NB4 (cell line): Measurements from ENCODE around the gene ASB18.

Source experiments
- DNase-seq: peaks from one replicate; pipeline ENCODE4 v3.0.0; 2010; ENCODE audit warnings: low read depth
- H3K4me3 ChIP-seq: one replicate; pipeline ENCODE4 v1.5.1; 2011; ENCODE audit warnings: mild to moderate bottlenecking, low read depth, low read length, moderate library complexity
- MYC ChIP-seq: IDR thresholded peaks from 2 replicates; pipeline ENCODE4 v1.6.1; 2011; ENCODE audit warnings: low read depth, low read length
- POLR2A ChIP-seq: IDR thresholded peaks from 2 replicates; pipeline ENCODE4 v1.6.1; 2011; ENCODE audit warnings: mild to moderate bottlenecking; ENCODE audit not compliant: insufficient read length; ENCODE audit errors: extremely low read depth
- TF ChIP-seq, protein P1 (sequence below): IDR thresholded peaks from 2 replicates; pipeline ENCODE4 v1.6.1; 2011; ENCODE audit warnings: low read depth, low read length
- TF ChIP-seq, protein P2 (sequence below): IDR thresholded peaks from one replicate; pipeline ENCODE4 v1.5.1; 2012; ENCODE audit warnings: low read depth, low read length

The ASB18 gene

GRCh38 chr2:236221798-236222197, 42.4 kb downstream of the ASB18 start:
- no peak for TF ChIP-seq MYC
- TF ChIP-seq, protein P1, sequence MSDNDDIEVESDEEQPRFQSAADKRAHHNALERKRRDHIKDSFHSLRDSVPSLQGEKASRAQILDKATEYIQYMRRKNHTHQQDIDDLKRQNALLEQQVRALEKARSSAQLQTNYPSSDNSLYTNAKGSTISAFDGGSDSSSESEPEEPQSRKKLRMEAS: no peak
- no peak for TF ChIP-seq POLR2A
- TF ChIP-seq, protein P2, sequence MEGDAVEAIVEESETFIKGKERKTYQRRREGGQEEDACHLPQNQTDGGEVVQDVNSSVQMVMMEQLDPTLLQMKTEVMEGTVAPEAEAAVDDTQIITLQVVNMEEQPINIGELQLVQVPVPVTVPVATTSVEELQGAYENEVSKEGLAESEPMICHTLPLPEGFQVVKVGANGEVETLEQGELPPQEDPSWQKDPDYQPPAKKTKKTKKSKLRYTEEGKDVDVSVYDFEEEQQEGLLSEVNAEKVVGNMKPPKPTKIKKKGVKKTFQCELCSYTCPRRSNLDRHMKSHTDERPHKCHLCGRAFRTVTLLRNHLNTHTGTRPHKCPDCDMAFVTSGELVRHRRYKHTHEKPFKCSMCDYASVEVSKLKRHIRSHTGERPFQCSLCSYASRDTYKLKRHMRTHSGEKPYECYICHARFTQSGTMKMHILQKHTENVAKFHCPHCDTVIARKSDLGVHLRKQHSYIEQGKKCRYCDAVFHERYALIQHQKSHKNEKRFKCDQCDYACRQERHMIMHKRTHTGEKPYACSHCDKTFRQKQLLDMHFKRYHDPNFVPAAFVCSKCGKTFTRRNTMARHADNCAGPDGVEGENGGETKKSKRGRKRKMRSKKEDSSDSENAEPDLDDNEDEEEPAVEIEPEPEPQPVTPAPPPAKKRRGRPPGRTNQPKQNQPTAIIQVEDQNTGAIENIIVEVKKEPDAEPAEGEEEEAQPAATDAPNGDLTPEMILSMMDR: no peak

GRCh38 chr2:236219411-236219810, 44.8 kb downstream of the ASB18 start:
- no peak for DNase-seq
- TF ChIP-seq, protein P2: no peak
- TF ChIP-seq, protein P1: no peak
- TF ChIP-seq POLR2A: no peak
- TF ChIP-seq MYC: no peak
- no peak overlapping the region for H3K4me3 ChIP-seq

More at GRCh38 chr2:236221798-236222197, 42.4 kb downstream of the ASB18 start:
- H3K4me3 ChIP-seq: no peak overlapping the region
- DNase-seq: no peak

GRCh38 chr2:236217926-236218325, 46.3 kb downstream of the ASB18 start:
- DNase-seq: no peak

DNA sequence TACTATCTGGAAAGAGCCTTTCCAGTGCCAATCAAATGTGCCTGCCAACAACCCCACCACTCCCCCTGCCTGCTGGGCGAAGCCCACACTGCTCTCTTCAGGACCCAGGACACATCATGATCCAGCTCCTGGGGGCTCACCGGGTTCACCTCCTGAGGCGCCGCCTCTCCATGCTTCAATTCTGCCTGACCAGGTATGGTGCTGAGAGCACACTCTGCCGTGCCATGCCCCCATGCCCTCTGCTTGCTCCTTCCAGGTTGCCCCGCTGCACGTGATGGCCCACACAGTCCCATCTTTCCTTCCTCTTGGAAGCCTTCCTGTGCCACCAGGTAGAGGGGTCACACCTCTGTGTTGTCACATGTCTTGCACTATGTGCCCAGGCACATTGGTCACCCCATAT, 47.5 kb downstream of the ASB18 start:
- DNase-seq: no peak
- no peak overlapping the region for H3K4me3 ChIP-seq
- TF ChIP-seq, protein P1: no peak
- TF ChIP-seq, protein P2: no peak
- no peak for TF ChIP-seq MYC
- TF ChIP-seq POLR2A: no peak

More at GRCh38 chr2:236217926-236218325, 46.3 kb downstream of the ASB18 start:
- H3K4me3 ChIP-seq: no peak overlapping the region
- TF ChIP-seq MYC: no peak

GRCh38 chr2:236215761-236216333, 48.4 kb downstream of the ASB18 start:
- H3K4me3 ChIP-seq: no peak overlapping the region
- TF ChIP-seq, protein P1: no peak
- TF ChIP-seq MYC: no peak
- TF ChIP-seq POLR2A: no peak
- TF ChIP-seq, protein P2: no peak
- DNase-seq: no peak

DNA sequence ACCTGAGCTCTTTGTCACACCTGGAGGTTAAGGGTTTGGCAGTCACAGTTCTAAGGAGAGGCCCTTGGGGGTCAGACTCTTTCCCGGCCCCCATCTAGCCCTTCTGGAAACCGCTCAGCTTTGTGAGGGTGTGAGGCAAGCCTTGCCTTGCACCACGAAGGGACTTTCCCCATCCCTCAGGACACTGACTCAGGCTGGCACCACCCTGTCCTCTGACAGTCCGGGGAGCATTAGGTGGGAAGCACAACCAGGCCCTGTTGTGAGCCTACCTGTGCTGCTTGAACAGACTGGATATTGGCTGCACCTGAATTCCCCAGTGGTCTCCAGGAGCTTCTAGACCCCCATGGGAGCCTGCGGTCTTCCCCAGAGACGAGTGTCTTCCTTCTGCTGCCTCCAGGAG, 49.0 kb downstream of the ASB18 start:
- TF ChIP-seq POLR2A: no peak
- no peak for DNase-seq
- no peak overlapping the region for H3K4me3 ChIP-seq

GRCh38 chr2:236214376-236214995, 49.7 kb downstream of the ASB18 start:
- no peak for DNase-seq
- no peak overlapping the region for H3K4me3 ChIP-seq
- TF ChIP-seq POLR2A (no peak), MYC (no peak)
- TF ChIP-seq, protein P1: no peak
- TF ChIP-seq, protein P2: no peak
